ENCODE measurements around the gene RPL27A.

RPL27A gene

DNA sequence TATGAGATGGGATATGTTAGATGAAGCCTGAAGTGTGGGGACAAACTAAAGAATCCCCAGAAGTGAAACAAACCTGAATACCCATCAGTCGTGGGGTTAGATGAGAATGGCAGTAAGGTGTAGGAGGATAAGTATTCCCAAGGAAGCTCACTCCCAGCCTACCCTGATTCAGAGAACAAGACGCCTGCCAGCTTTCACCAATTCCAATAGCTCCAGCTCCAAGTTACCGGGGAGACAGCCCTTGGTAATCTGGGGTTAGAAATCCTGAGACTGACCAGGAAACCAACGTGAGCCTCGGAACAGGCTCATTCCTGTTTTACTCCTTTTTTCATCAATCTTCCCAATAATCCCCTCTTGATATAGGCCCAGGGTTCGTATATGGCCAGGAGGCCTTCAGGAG is 46.5 kb downstream of the RPL27A start:
- DNase-seq (ENCODE audit: low read depth, low spot score) = no peak
- no peak for TF ChIP-seq CTCF (IDR thresholded peaks at IDR 0.05; ENCODE audit: low read depth, low read length)
- in situ Hi-C loops (cut with HindIII; ENCODE audit: low sequenced_read_pairs) = no loop called here
- H3K4me3 ChIP-seq (ENCODE audit: low read depth, low read length) = no peak overlapping the region

DNA sequence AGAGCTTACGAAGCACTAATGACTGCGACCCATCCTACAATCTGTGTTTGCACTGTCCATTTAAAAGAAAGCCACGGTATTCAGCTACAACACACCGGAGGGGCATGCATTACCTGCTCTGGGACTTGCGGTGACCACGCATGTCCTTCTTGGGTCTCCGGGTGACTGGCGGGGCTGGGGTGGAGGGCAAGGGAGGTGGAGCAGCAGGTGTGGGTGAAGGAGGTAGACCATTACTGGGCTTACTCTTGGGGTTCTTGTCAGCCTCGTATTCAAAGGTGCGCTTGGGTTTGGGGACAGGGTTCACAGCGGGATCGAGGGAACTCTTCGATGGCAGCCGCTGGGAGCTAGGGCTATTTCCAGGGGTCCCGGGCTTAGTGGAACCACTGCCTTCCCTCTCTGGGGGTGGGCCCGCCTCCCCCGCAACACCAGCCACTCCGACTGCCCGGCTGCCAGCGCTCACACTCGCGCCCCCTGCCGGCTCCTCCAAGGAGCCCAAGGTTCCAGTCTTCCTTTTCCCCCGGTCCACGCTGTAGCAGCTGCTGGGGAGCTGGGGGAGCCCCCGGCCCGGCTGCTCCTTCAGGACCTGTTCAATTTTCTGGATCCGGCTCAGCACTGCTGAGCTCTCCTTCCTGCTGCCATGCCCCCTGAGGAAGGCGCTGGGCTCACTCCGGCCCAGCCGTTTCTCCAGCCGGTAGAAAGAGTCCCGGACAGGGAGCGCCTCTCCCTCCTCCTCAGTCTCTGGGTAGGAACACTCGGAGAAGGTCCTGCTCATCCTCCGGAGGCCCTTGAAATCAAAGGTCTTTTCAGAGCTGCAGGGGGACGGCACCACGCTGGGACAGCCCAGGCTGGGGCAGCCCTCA is 47.5 kb downstream of the RPL27A start:
- no peak for TF ChIP-seq CTCF (IDR thresholded peaks at IDR 0.05; ENCODE audit: low read depth, low read length)
- no peak overlapping the region for H3K4me3 ChIP-seq (ENCODE audit: low read depth, low read length)
- no peak for DNase-seq (ENCODE audit: low read depth, low spot score)
- in situ Hi-C loops (cut with HindIII; ENCODE audit: low sequenced_read_pairs) = no loop called here

- no peak for TF ChIP-seq CTCF (IDR thresholded peaks at IDR 0.05; ENCODE audit: low read depth, low read length)
- H3K4me3 ChIP-seq (ENCODE audit: low read depth, low read length) = no peak overlapping the region
These were observed 48.1 kb downstream of the RPL27A start for GRCh38 chr11:8730697-8731020.

DNA sequence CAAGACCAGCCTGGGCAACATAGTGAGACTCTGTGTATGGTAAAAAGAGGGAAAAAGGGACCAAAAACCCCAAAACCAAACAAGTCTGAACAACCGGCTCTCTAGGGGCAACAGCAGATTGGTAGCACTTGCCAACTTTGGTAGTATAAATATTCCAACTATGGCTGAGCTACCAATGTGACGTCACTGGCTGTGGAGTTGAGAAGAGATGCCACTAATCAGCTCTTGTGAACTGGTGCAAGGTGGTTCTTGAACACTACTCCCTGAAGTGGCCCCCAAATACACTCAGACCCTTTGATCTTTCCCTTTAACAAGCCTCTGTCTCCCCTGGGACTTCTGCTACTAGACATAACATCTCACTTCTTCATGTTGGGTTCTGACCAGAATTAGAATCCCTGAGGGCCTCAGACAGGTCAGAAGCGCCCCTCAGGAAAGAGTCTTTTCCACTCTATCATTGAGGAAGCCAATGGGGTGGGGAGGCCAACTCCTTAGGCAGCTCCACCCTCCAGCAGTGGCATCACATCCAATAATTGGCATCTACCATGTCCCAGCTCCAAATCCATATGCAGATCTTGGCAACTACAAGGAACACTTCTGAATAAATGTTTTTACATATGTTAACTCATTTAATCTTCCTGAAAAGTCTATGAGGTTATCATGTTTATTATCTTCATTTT is 49.2 kb downstream of the RPL27A start:
- no peak for TF ChIP-seq CTCF (IDR thresholded peaks at IDR 0.05; ENCODE audit: low read depth, low read length)
- DNase-seq (ENCODE audit: low read depth, low spot score) = no peak
- H3K4me3 ChIP-seq (ENCODE audit: low read depth, low read length) = no peak overlapping the region
- in situ Hi-C loops (cut with HindIII; ENCODE audit: low sequenced_read_pairs) = no loop called here

More at GRCh38 chr11:8730697-8731020, 48.1 kb downstream of the RPL27A start:
- in situ Hi-C loops (cut with HindIII; ENCODE audit: low sequenced_read_pairs) = no loop called here
- no peak for DNase-seq (ENCODE audit: low read depth, low spot score)

DNA sequence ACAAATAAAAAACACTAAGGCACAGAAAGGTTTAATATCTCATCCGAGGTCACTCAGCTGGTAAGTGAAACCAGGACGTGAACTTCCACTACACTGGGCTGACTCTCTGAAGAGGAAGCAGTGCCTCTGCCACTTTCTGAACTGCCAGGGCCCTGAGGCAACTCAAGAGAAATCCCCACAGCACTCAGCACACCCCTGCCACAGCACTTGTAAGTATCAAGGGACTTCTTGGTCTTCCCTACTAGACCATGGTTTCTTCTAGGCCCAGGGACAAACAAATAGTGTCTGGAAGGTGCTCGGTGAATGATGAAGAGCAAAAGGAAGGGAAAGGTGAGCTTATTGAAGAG is 49.7 kb downstream of the RPL27A start:
- TF ChIP-seq CTCF (IDR thresholded peaks at IDR 0.05; ENCODE audit: low read depth, low read length) = no peak
- H3K4me3 ChIP-seq (ENCODE audit: low read depth, low read length) = no peak overlapping the region
- no peak for DNase-seq (ENCODE audit: low read depth, low spot score)
- in situ Hi-C loops (cut with HindIII; ENCODE audit: low sequenced_read_pairs) = no loop called here

- no peak overlapping the region for H3K4me3 ChIP-seq (ENCODE audit: low read depth, low read length)
- no peak for TF ChIP-seq CTCF (IDR thresholded peaks at IDR 0.05; ENCODE audit: low read depth, low read length)
- in situ Hi-C loops (cut with HindIII; ENCODE audit: low sequenced_read_pairs) = no loop called here
- DNase-seq (ENCODE audit: low read depth, low spot score) = peak; percentile 73
These were observed 50.2 kb downstream of the RPL27A start for GRCh38 chr11:8732748-8733241.

Data from astrocyte of the spinal cord (primary cell).